ENCODE measurements around the gene GGT6. TPM values are rescaled to one million over a fixed set of nuclear protein-coding genes. Genes with fewer than 3 reads are reported as not detected.

GGT6 gene
- total RNA-seq, 4 donors from 2014 or later, result 64.6 to 187 (median 134) TPM

DNA sequence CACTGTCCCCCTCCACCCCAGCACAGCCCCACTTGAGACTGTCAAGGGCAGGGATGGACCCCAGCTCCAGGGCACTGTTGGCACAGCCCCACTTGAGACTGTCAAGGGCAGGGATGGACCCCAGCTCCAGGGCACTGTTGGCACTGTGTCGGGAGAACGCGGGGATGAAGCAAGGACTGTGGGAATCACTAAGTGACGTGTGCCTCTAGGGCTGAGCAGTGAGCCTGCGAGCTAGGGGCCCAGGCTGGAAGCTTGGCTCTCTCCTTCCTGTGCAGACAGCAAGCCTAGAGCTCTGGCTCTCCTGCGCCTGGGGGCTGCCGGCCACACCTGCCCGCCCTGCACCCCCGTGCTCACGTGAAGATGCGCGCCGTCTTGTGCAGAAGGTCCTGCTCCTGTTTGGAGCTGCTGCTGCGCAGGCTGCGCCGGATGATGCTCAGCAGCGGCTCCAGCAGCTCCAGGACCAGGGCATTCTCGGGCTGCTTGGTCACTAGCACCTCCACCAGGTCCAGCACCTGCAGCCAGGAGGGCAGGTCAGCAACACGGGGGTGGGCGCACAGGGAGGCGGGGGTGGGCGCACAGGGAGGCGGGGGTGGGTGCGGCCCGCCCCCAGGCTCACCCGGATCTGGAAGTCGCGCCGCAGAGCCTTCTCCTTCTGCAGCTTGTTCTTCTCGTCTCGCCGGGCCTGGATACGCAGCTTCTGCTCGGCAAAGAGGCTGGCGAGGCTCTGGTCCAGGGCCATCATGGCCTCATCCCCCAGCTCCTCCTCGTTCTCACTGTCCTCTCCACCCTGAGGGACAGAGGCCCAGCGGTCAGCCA, 16.0 kb downstream of the GGT6 start:
- Histone ChIP-seq H3K27me3 (no peaks in the 10 kb centered on the region), H3K27ac (no peak overlapping the region), H3K9me3 (no peaks in the 10 kb centered on the region), H3K4me3 (no peak overlapping the region), H3K36me3 (peaks cover 100% of the 10 kb centered on the region), H3K4me1 (peaks cover 22% of the 10 kb centered on the region)
- no peak for DNase-seq (ENCODE audit: low spot score in 2 of 2)
- 93% methylated on average over 19 of the region's 37 CpGs for WGBS
- TF ChIP-seq POLR2AphosphoS5 (IDR thresholded peaks at IDR 0.05) (no peak), POLR2A (IDR thresholded peaks at IDR 0.05) (no peak), EP300 (IDR thresholded peaks at IDR 0.05) (no peak)
- TF ChIP-seq, protein P1, sequence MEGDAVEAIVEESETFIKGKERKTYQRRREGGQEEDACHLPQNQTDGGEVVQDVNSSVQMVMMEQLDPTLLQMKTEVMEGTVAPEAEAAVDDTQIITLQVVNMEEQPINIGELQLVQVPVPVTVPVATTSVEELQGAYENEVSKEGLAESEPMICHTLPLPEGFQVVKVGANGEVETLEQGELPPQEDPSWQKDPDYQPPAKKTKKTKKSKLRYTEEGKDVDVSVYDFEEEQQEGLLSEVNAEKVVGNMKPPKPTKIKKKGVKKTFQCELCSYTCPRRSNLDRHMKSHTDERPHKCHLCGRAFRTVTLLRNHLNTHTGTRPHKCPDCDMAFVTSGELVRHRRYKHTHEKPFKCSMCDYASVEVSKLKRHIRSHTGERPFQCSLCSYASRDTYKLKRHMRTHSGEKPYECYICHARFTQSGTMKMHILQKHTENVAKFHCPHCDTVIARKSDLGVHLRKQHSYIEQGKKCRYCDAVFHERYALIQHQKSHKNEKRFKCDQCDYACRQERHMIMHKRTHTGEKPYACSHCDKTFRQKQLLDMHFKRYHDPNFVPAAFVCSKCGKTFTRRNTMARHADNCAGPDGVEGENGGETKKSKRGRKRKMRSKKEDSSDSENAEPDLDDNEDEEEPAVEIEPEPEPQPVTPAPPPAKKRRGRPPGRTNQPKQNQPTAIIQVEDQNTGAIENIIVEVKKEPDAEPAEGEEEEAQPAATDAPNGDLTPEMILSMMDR (IDR thresholded peaks at IDR 0.05), result no peak

DNA sequence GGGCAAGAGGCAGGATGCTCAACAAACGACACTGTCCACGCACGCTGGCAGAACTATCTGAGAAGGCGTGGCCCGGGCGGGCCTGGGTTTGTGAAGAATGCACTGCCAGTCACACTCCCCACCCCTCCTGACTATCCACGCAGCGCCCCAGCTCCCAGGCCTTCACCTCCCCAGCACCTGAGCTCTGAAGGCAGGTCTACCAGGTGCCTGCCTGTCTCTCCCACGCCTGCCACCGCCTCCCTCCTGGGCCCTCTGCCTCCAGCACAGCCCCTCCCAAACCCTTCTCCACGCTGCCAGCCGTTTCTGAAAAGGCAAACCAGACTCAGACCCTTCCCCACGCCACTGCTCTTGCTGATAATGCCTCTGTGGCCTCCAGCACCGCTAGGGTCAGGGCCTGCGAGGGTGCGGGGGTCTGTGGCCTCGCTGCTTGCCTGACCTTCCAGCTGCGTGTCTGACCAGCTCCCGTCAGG, 16.8 kb downstream of the GGT6 start:
- no peak overlapping the region for H3K4me3 ChIP-seq
- no peak for DNase-seq (ENCODE audit: low spot score in 2 of 2)
- no peak for TF ChIP-seq POLR2A (IDR thresholded peaks at IDR 0.05)
- no peak for TF ChIP-seq EP300 (IDR thresholded peaks at IDR 0.05)
- no peak for TF ChIP-seq POLR2AphosphoS5 (IDR thresholded peaks at IDR 0.05)
- TF ChIP-seq, protein P1 (IDR thresholded peaks at IDR 0.05), result no peak
- H3K4me1 ChIP-seq, result peaks cover 23% of the 10 kb centered on the region
- H3K9me3 ChIP-seq, result no peaks in the 10 kb centered on the region
- no peak overlapping the region for H3K27ac ChIP-seq
- H3K36me3 ChIP-seq, result peaks cover 100% of the 10 kb centered on the region
- 70% methylated on average over 15 of the region's 19 CpGs for WGBS
- H3K27me3 ChIP-seq, result no peaks in the 10 kb centered on the region

DNA sequence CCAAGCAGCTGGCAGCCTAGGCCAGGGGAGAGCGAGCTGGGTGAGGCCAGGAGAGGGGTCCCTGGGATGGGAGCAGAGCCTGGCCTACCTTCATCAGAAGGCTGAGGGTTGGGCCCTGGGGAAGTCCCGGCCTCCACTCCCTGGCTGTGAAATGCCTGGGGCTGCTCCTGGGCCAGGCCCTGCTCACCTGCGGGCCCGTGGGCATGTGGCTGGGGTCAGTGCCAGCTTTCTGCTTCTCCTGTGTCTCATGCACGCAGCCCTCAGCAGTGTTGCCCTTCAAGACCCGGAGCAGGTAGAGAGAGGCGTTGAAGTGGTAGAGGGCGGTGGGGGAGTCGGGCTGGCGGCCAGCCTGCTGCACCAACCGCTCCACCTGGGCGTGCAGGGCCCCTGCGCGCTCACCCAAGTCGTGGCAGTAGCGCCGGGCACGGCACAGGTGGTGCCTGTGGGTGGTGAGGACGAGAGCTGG, 17.6 kb downstream of the GGT6 start:
- no peak for DNase-seq (ENCODE audit: low spot score in 2 of 2)
- TF ChIP-seq, protein P1 (IDR thresholded peaks at IDR 0.05), result no peak
- no peak for TF ChIP-seq EP300 (IDR thresholded peaks at IDR 0.05)
- no peak for TF ChIP-seq POLR2AphosphoS5 (IDR thresholded peaks at IDR 0.05)
- TF ChIP-seq POLR2A (IDR thresholded peaks at IDR 0.05), result no peak

DNA sequence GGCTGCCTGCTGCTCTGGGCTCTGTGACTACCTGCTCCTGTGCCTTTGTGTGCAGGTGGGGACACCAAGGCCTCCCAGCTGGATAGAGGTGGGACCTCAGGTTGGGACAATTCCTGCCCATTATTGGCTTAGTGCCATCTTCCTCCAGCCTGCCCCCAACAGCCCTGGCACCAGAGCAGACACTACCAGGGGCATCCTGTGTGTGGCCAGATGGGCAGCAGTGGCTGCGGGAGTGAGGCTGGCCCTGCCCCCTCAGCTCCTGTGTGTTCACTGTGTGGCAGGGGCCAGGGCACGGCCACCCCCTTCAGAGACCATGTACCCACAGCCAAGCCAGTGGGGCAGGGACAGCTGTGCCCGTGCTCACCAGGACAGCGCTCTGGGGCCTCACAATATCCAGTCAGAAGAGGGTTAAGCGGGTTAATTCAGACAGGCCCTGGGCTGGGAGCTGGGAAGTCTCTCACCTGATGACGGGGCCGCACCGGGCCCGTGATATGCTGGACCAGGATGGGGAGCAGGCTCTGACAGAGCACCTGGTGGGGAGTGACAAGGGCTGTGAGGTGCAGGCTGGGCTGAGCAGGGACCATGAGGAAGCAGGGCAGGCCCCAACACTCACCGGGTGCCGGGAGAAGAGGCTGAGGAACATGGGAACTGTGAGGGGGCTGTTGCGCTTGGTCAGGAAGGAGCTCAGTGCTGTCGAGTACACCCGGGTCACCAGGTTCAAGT, 18.2 kb downstream of the GGT6 start:
- no peak overlapping the region for H3K27ac ChIP-seq
- 91% methylated on average over 12 of the region's 14 CpGs for WGBS
- H3K4me3 ChIP-seq, result no peak overlapping the region
- no peaks in the 10 kb centered on the region for H3K27me3 ChIP-seq
- no peak for DNase-seq (ENCODE audit: low spot score in 2 of 2)
- TF ChIP-seq POLR2A (IDR thresholded peaks at IDR 0.05) (no peak), POLR2AphosphoS5 (IDR thresholded peaks at IDR 0.05) (no peak), EP300 (IDR thresholded peaks at IDR 0.05) (no peak)
- TF ChIP-seq, protein P1 (IDR thresholded peaks at IDR 0.05), result no peak
- H3K9me3 ChIP-seq, result no peaks in the 10 kb centered on the region
- peaks cover 95% of the 10 kb centered on the region for H3K36me3 ChIP-seq
- peaks cover 37% of the 10 kb centered on the region for H3K4me1 ChIP-seq

More for the DNA sequence above, 17.6 kb downstream of the GGT6 start:
- WGBS, result 70% methylated on average over 18 of the region's 19 CpGs
- no peaks in the 10 kb centered on the region for H3K9me3 ChIP-seq
- no peaks in the 10 kb centered on the region for H3K27me3 ChIP-seq
- peaks cover 31% of the 10 kb centered on the region for H3K4me1 ChIP-seq
- H3K27ac ChIP-seq, result no peak overlapping the region
- no peak overlapping the region for H3K4me3 ChIP-seq
- peaks cover 100% of the 10 kb centered on the region for H3K36me3 ChIP-seq
